C4-2B (cell line): Measurements from ENCODE around the gene PLXDC1.

Experiments
- H3K27ac ChIP-seq: fragments of 450-650 bp; 2 replicates; pipeline ENCODE4 v1.5.1; 2017
- CTCF ChIP-seq: fragments of 450-650 bp; conservative IDR thresholded peaks from 2 replicates; pipeline ENCODE4 v1.5.1; 2017; ENCODE audit warnings: mild to moderate bottlenecking
- ZFX ChIP-seq: fragments of 450-650 bp; IDR thresholded peaks from 2 replicates; pipeline ENCODE4 v1.6.1; 2017

Gene PLXDC1

GRCh38 chr17:39082482-39082881 is 69.0 kb downstream of the PLXDC1 start:
- TF ChIP-seq ZFX (no peak), CTCF (no peak)
- no peak overlapping the region for H3K27ac ChIP-seq

- no peak overlapping the region for H3K27ac ChIP-seq
- TF ChIP-seq ZFX: no peak
- TF ChIP-seq CTCF: no peak
These were observed 69.6 kb downstream of the PLXDC1 start for GRCh38 chr17:39081851-39082250.

GRCh38 chr17:39080421-39081078 is 70.9 kb downstream of the PLXDC1 start:
- TF ChIP-seq ZFX: no peak
- no peak for TF ChIP-seq CTCF
- no peak overlapping the region for H3K27ac ChIP-seq

DNA sequence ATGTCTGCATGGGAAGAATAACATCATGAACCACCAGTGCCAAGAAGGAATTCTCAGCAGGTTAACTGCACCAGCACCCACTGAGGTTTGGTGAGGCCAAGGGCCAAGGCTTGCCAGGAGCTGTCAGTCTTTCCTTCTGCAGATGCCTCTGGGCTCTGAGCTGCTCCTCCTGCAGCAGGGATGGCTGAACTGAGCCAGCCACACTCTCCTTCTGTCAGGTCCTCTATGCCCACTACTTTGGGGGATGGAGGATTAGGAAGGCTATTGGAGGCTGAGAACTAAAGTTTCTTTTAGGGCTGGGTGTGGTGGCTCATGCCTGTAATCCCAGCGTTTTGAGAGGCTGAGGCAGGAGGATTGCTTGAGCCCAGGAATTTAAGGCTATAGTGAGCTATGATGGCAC is 71.6 kb downstream of the PLXDC1 start:
- TF ChIP-seq ZFX: no peak
- TF ChIP-seq CTCF: no peak
- H3K27ac ChIP-seq: no peak overlapping the region

DNA sequence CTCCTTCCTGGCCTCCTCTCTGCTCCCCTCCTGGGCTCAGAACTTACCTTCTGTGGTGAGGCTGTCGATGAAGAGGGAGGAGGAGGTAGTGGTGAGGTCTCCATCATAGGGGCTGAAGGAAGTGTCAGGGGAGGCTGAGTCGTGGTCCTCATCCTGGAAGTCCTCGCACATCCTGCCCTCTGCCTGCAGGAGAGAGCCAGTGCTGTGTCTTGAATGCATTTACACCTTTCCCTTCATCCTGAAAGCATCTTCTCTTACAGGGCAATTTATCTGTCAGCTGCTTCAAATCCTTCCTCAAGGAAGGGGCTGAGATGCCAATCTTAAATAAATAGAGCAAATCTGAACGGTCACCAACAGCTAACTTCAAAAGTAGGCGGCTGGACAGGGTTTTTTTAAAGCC is 73.6 kb downstream of the PLXDC1 start:
- no peak overlapping the region for H3K27ac ChIP-seq
- TF ChIP-seq CTCF: no peak
- no peak for TF ChIP-seq ZFX

- no peak overlapping the region for H3K27ac ChIP-seq
- TF ChIP-seq ZFX: no peak
- TF ChIP-seq CTCF: no peak
These were observed 74.2 kb downstream of the PLXDC1 start for GRCh38 chr17:39077252-39077651.

GRCh38 chr17:39074676-39075075 is 76.8 kb downstream of the PLXDC1 start:
- no peak for TF ChIP-seq ZFX
- TF ChIP-seq CTCF: no peak
- H3K27ac ChIP-seq: no peak overlapping the region
